ENCODE results near the gene CTNND2. TPM values are rescaled to one million over a fixed set of nuclear protein-coding genes. Genes with fewer than 3 reads are reported as not detected.

The CTNND2 gene
- polyA plus RNA-seq, 4 donors = 0.68 to 2.9 (median 2.2) TPM

GRCh38 chr5:11292648-11293356 is 611.4 kb downstream of the CTNND2 start:
- DNase-seq (ENCODE audit: low read depth in 4 of 4, low spot score in 3 of 4) = no peak

- DNase-seq (ENCODE audit: low read depth in 4 of 4, low spot score in 3 of 4) = no peak
These were observed 614.5 kb downstream of the CTNND2 start for GRCh38 chr5:11289733-11290132.

DNA sequence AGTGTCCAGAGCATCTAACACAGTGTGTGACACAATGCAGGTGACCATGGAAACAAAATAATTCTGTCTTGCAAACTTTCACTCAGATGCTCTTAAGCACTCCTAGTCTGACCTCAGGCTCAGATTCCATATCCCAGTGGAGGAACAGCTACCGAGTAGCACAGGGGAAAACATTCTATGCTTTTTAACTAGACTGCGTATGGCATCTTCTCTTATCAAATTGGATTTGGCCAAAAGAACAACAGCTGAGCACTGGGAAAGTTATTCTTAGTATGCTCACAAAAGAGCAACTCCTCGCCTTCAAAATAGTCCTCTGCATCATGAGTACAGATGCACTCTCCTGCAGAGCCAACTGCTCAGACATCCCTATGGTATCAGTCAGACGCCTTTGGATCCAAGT is 615.0 kb downstream of the CTNND2 start:
- no peak for DNase-seq (ENCODE audit: low read depth in 4 of 4, low spot score in 3 of 4)

- no peak for DNase-seq (ENCODE audit: low read depth in 4 of 4, low spot score in 3 of 4)
These were observed 622.4 kb downstream of the CTNND2 start for GRCh38 chr5:11281842-11282241.

DNA sequence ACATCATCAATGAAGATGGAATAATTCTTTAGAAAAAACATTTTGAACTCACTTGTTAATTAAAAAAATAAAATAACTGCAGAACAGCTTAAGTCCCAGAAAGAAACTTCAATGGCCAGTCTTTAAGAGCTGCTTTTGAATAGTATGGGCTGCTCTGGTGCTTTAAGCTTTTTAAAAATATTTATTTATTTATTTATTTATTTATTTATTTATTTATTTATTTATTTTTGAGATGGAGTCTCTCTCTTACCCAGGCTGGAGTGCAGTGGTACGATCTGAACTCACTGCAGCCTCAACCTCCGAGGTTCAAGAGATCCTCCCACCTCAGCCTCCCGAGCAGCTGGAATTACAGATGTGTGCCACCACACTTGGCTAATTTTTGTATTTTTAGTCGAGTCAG is 626.9 kb downstream of the CTNND2 start:
- no peak for DNase-seq (ENCODE audit: low read depth in 4 of 4, low spot score in 3 of 4)

DNA sequence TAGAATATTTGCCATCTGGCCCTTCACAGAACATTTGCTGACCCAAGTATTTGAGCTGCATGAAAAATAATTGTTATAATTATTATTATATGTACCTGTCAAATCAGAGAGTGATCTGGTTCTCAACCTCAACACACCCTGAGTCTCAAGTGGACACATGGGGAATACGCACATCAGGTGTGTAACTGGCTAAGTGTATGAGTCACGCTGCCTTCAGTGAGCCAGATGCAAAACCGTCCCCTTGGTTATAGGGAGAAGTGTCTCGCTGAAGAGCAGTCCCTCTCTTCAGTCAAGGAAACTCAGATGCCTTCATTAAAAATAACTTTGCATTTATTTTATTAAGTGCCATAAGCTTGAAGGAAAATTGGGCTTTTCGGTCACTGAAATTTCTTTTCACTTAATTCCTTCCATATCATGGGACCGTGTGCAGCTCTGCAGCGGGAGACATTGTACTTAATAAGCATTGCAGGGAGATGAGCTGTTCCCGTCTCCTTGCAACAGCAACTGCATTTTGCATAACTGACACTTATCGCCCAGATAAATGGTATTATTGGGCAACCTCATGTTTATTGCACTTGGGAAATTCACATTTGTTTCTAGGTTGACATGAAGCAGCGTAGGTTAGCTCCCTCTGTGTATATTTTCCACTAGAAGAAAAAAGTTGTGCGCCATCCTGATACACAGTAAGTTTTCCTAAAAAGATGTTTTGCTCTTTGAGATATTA is 630.9 kb downstream of the CTNND2 start:
- DNase-seq (ENCODE audit: low read depth in 4 of 4, low spot score in 3 of 4) = no peak

GRCh38 chr5:11269515-11269914 is 634.7 kb downstream of the CTNND2 start:
- no peak for DNase-seq (ENCODE audit: low read depth in 4 of 4, low spot score in 3 of 4)

GRCh38 chr5:11268891-11269290 is 635.4 kb downstream of the CTNND2 start:
- DNase-seq (ENCODE audit: low read depth in 4 of 4, low spot score in 3 of 4) = no peak

GRCh38 chr5:11266331-11266730 is 637.9 kb downstream of the CTNND2 start:
- no peak for DNase-seq (ENCODE audit: low read depth in 4 of 4, low spot score in 3 of 4)

DNA sequence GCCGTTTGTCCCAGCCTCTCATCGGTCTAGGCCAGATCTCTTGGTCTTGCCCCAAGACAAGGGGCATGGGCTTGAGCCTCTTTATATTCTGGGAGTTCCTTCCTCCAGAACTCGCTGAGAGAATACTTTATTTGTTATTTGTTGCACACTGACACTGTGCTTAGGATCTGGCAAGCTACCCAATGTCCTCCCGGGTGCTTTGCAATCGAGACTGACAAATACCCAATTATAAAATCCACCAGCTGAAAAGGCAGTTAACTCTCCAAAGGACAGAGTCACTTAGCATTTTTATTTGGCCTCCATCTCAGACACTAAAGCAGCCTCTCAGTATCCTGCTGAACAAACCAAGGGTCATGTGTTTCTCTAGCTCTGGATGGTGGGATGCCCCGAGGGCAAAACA is 643.0 kb downstream of the CTNND2 start:
- no peak for DNase-seq (ENCODE audit: low read depth in 4 of 4, low spot score in 3 of 4)

GRCh38 chr5:11258001-11258400 is 646.2 kb downstream of the CTNND2 start:
- no peak for DNase-seq (ENCODE audit: low read depth in 4 of 4, low spot score in 3 of 4)

- no peak for DNase-seq (ENCODE audit: low read depth in 4 of 4, low spot score in 3 of 4)
These were observed 651.7 kb downstream of the CTNND2 start for GRCh38 chr5:11252523-11252922.

DNA sequence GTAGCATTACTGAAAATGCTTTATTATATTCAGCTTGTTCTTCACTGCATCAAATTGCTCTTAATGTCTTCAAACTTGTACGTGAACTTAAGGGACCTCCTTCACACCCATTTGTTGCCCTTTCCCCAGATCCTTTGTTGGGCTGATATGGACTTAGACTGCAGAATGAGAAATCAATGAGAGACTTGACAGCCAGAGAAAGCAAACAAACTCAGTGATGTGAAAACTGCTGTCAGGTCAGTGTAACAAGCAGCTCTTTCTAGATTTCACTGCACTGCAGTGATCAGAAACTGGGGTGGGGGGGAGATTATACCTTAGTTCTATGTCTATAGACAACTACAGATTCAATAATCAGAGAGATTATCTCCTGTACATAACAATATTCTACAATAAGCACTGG is 652.2 kb downstream of the CTNND2 start:
- no peak for DNase-seq (ENCODE audit: low read depth in 4 of 4, low spot score in 3 of 4)

DNA sequence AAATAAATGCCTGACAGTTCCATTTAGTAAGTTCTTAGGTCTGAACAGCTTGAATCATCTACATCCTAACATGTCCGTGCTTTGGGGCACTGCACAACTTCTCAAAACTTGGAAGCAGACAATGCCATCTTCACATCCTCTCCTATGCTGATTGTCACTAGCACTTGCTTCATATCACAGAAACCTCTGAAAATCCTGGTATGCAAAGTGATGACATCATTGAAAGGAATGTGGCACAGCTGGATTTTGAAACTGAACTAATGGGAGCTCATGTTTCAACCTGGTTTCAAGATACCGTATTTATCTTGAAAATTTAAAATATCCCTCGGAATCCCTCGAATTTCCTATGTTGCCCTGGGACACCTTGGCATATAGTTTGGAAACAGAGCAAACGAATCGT is 653.0 kb downstream of the CTNND2 start:
- DNase-seq (ENCODE audit: low read depth in 4 of 4, low spot score in 3 of 4) = peak in 3 of 4 donors; percentile 12 to 50 (median 16)

DNA sequence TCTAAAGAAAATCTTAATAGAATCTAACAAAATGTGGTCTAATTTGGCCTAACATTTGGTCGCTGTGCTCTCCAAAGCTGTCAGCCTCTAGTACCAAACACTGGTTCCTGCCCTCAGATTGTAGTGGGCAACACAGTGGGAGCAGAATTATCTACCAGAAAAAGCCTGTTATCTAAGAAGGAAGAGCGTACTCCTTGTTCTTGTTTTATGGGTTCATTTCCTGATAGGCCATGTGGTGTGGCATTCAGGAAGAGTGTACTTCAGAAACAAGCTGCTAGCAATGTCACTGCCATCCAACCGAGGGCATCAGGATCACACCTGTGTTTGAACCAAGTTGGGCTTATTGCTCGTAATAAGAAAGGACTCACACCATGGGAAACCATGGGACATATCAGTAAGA is 655.3 kb downstream of the CTNND2 start:
- DNase-seq (ENCODE audit: low read depth in 4 of 4, low spot score in 3 of 4) = no peak

DNA sequence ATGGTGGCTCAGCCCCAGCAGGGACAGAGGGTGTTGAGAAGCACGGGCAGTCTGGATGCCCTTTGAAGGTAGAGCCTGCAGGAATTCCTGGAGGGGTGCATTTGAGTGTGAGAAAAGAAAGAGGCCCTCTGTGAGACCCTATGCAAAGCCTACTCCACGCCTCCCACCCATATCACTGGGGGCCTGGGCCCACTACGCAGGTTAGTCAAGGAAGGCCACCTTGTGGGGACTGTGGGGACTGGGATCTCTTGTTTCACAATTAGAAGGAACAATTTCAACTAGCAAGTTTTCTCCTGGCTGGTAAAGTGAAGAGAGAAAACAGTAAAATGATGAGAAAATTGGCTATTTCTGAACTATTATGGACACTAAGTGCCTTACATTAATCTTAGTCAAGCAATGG is 657.0 kb downstream of the CTNND2 start:
- DNase-seq (ENCODE audit: low read depth in 4 of 4, low spot score in 3 of 4) = no peak

DNA sequence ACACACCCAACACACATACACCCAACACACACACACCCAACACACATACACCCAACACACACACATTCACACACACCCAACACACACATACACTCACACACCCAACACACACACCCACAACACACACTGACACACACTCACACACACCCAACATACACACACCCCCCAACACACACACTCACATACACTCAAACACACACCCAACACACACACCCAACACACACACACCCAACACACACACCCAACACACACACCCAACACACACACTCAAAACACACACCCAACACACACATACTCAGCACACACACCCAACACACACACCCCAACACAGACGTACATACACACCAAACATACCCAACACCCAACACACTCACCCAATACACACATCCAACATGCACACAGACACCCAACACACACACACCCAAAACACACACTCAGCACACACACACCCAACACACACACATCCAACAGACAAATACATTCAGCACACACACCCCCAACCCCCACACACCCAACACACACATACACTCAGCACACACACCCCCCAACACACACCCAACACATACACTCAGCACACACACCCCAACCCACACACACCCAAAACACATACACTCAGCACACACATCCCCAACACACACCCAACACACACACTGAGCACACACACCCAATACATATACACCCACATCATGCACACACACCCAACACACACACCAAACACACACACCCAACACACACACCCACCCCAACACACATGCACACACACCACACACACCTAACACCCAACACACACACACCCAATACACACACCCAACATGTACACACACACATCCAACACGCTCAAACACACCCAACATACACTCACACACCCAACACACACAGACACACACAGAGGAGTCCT is 663.7 kb downstream of the CTNND2 start:
- no peak for DNase-seq (ENCODE audit: low read depth in 4 of 4, low spot score in 3 of 4)

- no peak for DNase-seq (ENCODE audit: low read depth in 4 of 4, low spot score in 3 of 4)
These were observed 664.8 kb downstream of the CTNND2 start for GRCh38 chr5:11239261-11240015.

DNA sequence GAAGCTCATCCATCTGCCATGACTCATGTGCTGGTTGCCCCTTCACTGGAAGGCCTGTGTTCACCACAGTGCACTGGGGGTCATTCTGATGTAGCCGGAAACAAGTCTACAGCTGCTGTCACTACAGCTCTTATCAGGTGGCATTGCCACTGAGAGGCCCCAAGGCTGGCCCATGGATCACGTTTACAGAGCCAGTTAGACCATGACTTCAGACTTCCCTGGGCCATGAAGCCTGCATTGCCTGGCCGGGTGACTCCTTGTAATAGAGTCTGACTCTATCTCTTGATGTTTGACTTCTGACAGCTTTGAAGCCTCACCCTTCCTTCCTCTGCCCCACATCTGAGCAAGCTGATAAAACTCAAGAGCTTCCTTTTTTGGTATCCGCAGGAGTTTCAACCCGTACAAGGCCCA is 669.7 kb downstream of the CTNND2 start:
- DNase-seq (ENCODE audit: low read depth in 4 of 4, low spot score in 3 of 4) = no peak

GRCh38 chr5:11230890-11231289 is 673.4 kb downstream of the CTNND2 start:
- no peak for DNase-seq (ENCODE audit: low read depth in 4 of 4, low spot score in 3 of 4)

- DNase-seq (ENCODE audit: low read depth in 4 of 4, low spot score in 3 of 4) = no peak
These were observed 677.2 kb downstream of the CTNND2 start for GRCh38 chr5:11227064-11227463.
